OCI-LY7 (cell line): Measurements from ENCODE around the gene CKAP2L.

Experiments used
- CTCF ChIP-seq: fragments of 200-600 bp; sonication (generic); conservative IDR thresholded peaks from 2 replicates; pipeline ENCODE4 v1.5.1; 2014; ENCODE audit warnings: mild to moderate bottlenecking, antibody characterized with exemption, low read length, moderate library complexity, mixed read lengths
- EZH2phosphoT487 ChIP-seq: fragments of 200-600 bp; sonication (generic); IDR thresholded peaks from 2 replicates; pipeline ENCODE4 v1.6.1; 2018; ENCODE audit warnings: low read depth, borderline replicate concordance, mild to moderate bottlenecking, mixed run types, antibody characterized with exemption, low read length, moderate library complexity, mixed read lengths

GRCh38 chr2:112798979-112799975, 34.9 kb upstream of the CKAP2L start:
- TF ChIP-seq EZH2phosphoT487 = no peak
- TF ChIP-seq CTCF = no peak
